ENCODE results near the gene PDE3B. TPM values are rescaled to one million over a fixed set of nuclear protein-coding genes. Genes with fewer than 3 reads are reported as not detected.

PDE3B gene
- polyA plus RNA-seq, 1 donor (not counting 4 experiments of a cell fraction or from before 2014, with no cell fraction given): 0.01 TPM

DNA sequence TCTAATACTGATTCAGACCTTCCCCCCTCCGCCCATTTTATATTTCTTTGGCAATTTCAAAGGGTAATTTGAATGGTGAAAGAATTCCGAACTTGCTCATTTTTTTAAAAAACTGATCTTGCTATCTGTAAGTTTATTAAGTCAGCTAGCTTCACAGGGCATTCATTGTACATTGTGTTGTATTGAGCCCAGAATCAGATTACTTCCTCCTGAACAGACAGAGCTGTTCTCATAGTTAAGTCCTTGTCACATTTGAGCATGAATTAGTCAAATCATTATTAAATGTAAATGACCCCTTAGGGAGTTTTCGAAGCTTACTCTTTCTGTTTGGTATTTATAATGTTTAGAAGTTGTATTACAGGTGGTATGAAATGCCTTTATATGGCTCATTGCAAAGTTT, 214.0 kb downstream of the PDE3B start:
- Histone ChIP-seq H3K4me2 (ENCODE audit: control insufficient read depth, extremely low read depth, insufficient read depth, low read depth, low read length) (no peak overlapping the region), H3K79me2 (ENCODE audit: control insufficient read depth, insufficient read depth, low read length) (no peaks in the 10 kb centered on the region), H4K20me1 (ENCODE audit: control insufficient read depth, extremely low read depth, insufficient read depth, low read length) (no peaks in the 10 kb centered on the region), H3K36me3 (ENCODE audit: control insufficient read depth in 2 of 2, extremely low read depth in 1 of 2, insufficient read depth in 2 of 2, low read length in 2 of 2) (no peaks in the 10 kb centered on the region), H3K4me1 (ENCODE audit: control insufficient read depth, extremely low read depth, insufficient read depth, low read length) (no peaks in the 10 kb centered on the region), H3K27ac (ENCODE audit: control insufficient read depth, insufficient read depth, low read length) (no peak overlapping the region), H3K4me3 (ENCODE audit: control insufficient read depth in 2 of 3, extremely low read depth in 1 of 3, insufficient read depth in 2 of 3, low read depth in 1 of 3, low read length in 3 of 3) (no peak overlapping the region), H3K9me1 (ENCODE audit: control insufficient read depth, extremely low read depth, insufficient read depth, low read length) (no peaks in the 10 kb centered on the region), H3K9ac (ENCODE audit: control insufficient read depth, extremely low read depth, insufficient read depth, low read length) (no peak overlapping the region), H2AFZ (ENCODE audit: control insufficient read depth, low read length) (no peak overlapping the region), H3K27me3 (ENCODE audit: control insufficient read depth, extremely low read depth, insufficient read depth, low read length) (peaks cover 3% of the 10 kb centered on the region), H3K9me3 (ENCODE audit: control insufficient read depth, low read depth, low read length) (no peaks in the 10 kb centered on the region)
- no peak for DNase-seq (ENCODE audit: low read depth, low spot score)
- dilution Hi-C loops (cut with MboI; ENCODE audit: extremely low pct_ligation_motif_present, low sequenced_read_pairs): no loop called here
- FAIRE-seq: no peak
- TF ChIP-seq EZH2 (IDR thresholded peaks at IDR 0.05; ENCODE audit: low read length): no peak
- TF ChIP-seq, protein P1, sequence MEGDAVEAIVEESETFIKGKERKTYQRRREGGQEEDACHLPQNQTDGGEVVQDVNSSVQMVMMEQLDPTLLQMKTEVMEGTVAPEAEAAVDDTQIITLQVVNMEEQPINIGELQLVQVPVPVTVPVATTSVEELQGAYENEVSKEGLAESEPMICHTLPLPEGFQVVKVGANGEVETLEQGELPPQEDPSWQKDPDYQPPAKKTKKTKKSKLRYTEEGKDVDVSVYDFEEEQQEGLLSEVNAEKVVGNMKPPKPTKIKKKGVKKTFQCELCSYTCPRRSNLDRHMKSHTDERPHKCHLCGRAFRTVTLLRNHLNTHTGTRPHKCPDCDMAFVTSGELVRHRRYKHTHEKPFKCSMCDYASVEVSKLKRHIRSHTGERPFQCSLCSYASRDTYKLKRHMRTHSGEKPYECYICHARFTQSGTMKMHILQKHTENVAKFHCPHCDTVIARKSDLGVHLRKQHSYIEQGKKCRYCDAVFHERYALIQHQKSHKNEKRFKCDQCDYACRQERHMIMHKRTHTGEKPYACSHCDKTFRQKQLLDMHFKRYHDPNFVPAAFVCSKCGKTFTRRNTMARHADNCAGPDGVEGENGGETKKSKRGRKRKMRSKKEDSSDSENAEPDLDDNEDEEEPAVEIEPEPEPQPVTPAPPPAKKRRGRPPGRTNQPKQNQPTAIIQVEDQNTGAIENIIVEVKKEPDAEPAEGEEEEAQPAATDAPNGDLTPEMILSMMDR (optimal IDR thresholded peaks at IDR 0.05 in 1 of 3, IDR thresholded peaks at IDR 0.05 in 1 of 3, conservative IDR thresholded peaks at IDR 0.05 in 1 of 3; ENCODE audit: extremely low read depth in 1 of 3, insufficient read depth in 2 of 3, low read length in 3 of 3): no peak

DNA sequence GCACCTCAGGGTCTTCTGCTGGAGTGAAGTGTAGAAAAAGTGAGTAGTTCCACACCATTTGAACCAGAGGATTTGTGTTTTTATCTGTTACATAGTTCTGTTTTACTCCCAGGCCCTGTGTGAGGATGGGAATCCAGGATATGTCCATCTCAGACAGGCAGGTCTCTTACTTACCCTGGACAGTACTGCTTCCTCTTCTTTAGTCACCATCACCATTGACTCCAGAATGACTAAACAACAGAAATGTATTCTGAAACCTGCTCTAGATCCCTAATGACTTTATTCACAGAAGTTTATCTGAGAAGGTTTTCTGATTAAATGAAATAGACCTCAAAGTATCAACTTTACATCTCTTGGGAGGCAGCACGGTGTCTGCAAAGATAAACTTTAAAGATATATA, 214.8 kb downstream of the PDE3B start:
- Histone ChIP-seq H3K4me2 (ENCODE audit: control insufficient read depth, extremely low read depth, insufficient read depth, low read depth, low read length) (no peak overlapping the region), H4K20me1 (ENCODE audit: control insufficient read depth, extremely low read depth, insufficient read depth, low read length) (no peaks in the 10 kb centered on the region), H3K27me3 (ENCODE audit: control insufficient read depth, extremely low read depth, insufficient read depth, low read length) (peaks cover 3% of the 10 kb centered on the region), H3K36me3 (ENCODE audit: control insufficient read depth in 2 of 2, extremely low read depth in 1 of 2, insufficient read depth in 2 of 2, low read length in 2 of 2) (no peaks in the 10 kb centered on the region), H3K4me3 (ENCODE audit: control insufficient read depth in 2 of 3, extremely low read depth in 1 of 3, insufficient read depth in 2 of 3, low read depth in 1 of 3, low read length in 3 of 3) (no peak overlapping the region), H3K79me2 (ENCODE audit: control insufficient read depth, insufficient read depth, low read length) (no peaks in the 10 kb centered on the region), H3K9me1 (ENCODE audit: control insufficient read depth, extremely low read depth, insufficient read depth, low read length) (no peaks in the 10 kb centered on the region), H2AFZ (ENCODE audit: control insufficient read depth, low read length) (no peak overlapping the region), H3K9ac (ENCODE audit: control insufficient read depth, extremely low read depth, insufficient read depth, low read length) (no peak overlapping the region), H3K27ac (ENCODE audit: control insufficient read depth, insufficient read depth, low read length) (no peak overlapping the region), H3K9me3 (ENCODE audit: control insufficient read depth, low read depth, low read length) (no peaks in the 10 kb centered on the region), H3K4me1 (ENCODE audit: control insufficient read depth, extremely low read depth, insufficient read depth, low read length) (no peaks in the 10 kb centered on the region)
- DNase-seq (ENCODE audit: low read depth, low spot score): no peak
- no peak for TF ChIP-seq EZH2 (IDR thresholded peaks at IDR 0.05; ENCODE audit: low read length)
- TF ChIP-seq, protein P1 (optimal IDR thresholded peaks at IDR 0.05 in 1 of 3, IDR thresholded peaks at IDR 0.05 in 1 of 3, conservative IDR thresholded peaks at IDR 0.05 in 1 of 3; ENCODE audit: extremely low read depth in 1 of 3, insufficient read depth in 2 of 3, low read length in 3 of 3): no peak
- FAIRE-seq: no peak
- dilution Hi-C loops (cut with MboI; ENCODE audit: extremely low pct_ligation_motif_present, low sequenced_read_pairs): no loop called here

All from keratinocyte (primary cell).